SIG-M5 treated with dmso at 0.1 percent for 504 hours (cell line): ENCODE measurements around the gene RNF126.
"Not testable (repeated sequence)": the region's sequence is repeated elsewhere in the genome, so short reads cannot be mapped to it uniquely, and the experiment has no call there.

ENCODE experiments used
- DNase-seq: peaks from one replicate; lab custom pipeline; 2025; ENCODE audit not compliant: unreplicated experiment; lab: John Stamatoyannopoulos, UW

Gene RNF126

DNA sequence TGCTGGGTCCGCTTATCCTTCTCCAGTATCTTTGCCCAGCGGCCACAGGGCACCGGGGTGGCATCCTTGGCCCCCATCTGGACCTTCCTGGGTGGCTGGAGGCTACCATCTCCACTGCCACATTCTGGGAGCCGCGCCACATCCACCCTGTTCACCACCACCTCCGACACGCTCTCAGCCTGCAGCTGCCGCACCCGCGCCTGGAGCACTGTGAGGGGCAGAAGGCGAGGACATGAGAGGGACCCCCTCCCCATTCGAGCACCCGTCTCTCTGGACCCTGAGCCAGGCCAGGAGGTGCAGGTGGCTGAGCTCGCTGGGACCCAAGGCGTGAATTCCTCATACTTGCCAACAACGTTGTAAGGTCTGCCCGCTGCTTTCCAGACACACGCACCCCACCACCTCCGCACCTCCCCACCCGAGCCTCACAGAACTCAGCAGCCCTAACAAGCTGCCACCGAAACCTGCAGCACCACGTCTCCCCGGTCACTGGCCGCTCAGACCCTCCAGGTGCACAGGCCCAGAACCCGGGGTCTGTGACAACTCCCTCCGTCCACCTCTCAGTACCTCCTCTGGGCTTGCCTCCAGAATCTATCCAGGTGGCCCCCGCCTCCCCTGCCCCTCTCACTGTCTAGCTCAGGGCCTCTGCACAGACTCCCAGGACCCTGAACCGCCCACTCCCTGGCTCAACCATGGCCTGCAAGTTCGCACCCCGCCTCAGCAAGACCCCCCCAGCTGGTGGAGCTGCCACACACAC lies 32.9 kb downstream of the RNF126 start:
- DNase-seq = no peak

GRCh38 chr19:629515-629914 lies 33.5 kb downstream of the RNF126 start:
- DNase-seq = not testable (repeated sequence)

DNA sequence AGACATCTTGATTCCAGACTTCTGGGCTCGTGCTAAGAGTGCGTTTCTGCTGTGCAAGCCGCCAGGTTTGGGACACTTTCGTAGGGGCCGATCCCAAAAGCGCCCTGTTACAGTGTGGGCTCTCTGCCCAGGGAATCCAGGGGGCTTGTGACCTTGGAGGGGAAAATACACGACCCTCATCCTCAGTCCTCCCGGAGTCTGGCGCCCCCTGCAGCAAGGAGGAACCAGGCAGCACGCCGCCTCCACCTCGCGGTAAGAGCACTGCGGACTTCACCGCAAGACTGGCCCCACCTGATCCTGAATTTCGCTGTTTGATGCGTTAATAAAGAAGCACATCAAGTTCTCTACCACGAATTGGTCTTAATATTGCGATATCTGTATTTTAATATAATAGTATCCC lies 34.8 kb downstream of the RNF126 start:
- DNase-seq = no peak

DNA sequence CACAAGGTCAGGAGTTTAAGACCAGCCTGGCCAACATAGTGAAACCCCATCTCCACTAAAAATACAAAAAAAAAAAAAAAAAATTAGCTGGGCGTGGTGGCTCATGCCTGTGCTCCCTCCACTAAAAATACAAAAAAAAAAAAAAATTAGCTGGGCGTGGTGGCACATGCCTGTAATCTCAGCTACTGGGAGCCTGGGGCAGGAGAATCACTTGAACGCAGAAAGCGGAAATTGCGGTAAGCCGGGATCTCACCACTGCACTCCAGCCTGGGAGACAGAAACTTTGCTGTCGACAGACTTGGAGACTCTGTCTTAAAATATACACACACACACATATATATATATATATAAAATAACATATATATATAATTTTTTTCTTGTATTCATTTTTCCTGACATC lies 36.4 kb downstream of the RNF126 start:
- not testable (repeated sequence) for DNase-seq

DNA sequence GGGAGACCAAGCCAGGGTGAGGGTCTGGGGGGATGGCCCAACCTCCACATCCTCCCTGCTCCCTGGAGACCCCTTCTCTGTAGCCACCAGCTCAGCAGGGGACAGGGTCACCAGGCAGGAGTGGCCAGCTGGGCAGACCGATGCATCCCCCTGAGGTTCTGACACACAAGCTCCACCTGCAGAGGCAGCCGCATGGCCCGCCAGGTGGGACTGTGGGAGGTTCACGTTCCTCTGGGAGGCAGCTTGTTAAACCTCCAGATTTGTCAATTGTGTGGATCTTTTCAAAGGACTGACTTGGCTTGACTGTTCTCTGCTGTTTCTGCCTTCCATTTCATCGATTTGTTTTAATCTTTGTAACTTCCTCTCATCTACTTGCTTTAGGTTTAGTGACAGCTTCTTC lies 37.8 kb downstream of the RNF126 start:
- no peak for DNase-seq

- DNase-seq = no peak
Observed at GRCh38 chr19:624433-625109, 38.4 kb downstream of the RNF126 start.

GRCh38 chr19:623974-624373 lies 39.0 kb downstream of the RNF126 start:
- DNase-seq = no peak

DNA sequence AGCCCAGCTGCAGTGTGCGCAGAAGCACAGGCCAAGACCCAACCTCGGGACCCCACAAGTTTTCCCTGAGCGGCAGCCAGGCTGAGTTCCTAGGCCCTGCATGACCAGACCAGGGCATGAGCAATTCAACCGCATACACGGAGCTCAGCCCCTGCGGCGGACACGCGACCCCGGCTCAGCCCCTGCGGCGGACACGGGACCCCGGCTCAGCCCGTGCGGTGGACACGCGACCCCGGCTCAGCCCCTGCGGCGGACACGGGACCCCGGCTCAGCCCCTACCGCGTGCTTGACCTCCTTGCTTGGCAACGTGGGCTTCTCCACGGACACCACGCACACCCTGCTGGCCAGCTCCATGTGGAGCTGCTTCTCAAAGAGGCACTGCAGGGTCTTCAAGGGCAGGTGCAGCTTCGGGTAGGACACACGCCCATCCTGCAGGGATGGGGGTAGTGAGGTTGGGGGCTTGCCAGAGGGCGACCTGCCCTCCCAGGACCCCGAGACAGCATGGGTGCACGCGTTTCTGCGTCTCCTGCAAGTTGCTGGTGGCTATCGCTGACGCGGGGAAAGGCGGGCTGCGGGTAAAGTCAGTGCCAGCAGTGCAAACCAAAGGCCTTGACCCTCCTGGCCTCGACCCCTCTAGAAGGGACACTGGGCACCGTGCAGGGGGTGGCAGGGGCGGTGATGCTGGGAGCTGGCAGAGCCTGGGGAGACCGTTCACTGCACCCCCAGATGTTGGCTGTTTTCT lies 39.7 kb downstream of the RNF126 start:
- DNase-seq = no peak

DNA sequence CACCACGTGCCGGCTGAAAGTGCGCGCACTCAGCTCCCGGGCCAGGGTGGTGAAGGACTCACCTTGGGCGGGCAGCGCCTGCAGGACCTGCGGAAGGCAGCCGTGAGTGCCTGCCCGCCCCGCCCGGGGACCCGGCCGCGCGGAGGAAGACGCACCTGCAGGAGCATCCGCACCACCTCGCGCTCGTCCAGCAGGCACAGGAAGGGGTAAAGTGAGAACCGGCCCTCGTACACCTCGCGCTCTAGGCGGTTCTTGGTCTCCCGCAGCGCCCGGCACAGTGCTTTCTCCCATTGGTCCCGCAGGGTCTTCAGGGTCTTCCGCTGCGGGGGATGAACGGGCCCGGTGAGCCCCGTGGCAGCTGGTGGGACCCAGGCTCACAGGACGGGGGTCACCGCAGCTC lies 40.3 kb downstream of the RNF126 start:
- no peak for DNase-seq

DNA sequence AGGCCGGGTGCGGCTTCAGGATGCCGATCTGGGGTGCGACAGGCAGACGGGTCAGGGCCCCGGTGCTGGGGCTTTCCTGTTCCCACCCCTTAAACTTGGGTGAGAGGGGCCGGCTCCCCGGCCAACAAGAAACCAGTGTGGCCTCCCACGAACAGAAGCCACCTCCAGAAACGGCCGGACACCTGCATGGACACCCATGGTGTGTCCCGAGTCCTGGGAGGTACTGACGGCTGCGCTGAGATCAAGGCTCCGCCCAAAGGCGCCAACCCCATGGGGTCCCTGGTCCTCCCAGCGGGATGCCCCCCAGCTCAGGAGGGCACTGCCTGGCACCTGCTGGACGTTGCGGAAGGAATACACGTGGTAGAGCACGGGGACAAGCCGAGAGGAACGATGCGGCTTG lies 41.2 kb downstream of the RNF126 start:
- no peak for DNase-seq

- DNase-seq = not testable (repeated sequence)
Observed at GRCh38 chr19:621191-621590, 41.8 kb downstream of the RNF126 start.

- DNase-seq = no peak
Observed at GRCh38 chr19:620166-620862, 42.7 kb downstream of the RNF126 start.

DNA sequence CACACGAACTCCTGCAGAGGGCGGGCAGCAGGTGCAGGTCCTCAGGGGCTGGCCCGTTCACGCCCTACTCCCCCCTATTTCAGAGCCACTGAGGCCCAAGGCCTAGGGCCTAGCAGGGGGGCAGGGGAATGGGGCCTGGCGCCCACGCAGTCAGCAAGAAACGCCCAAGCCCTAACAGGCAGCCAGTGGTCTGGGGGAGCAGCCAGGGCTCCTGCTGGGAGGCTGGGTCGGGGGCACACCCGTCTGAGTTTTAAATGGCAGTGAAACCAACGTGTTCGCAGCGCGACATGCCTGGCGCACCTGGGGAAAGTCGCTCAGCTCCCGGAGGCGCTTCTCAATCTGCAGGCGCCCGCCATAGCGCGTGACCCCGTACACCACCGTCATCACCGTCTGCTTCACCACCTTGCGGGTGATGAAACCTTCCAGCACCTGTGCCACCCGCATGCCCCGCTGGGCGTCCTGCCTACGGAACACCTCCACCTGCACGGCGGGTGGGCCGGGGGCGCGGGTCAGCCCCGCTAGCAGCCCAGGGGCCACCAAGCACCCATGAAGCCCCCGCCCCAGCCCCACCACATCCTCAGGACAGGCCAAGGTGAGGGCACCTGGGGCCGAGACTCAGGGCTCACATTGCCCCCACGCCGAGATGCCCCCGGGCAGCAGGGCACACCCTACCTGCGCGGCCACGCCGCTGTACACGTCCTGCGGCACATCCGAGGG lies 43.6 kb downstream of the RNF126 start:
- no peak for DNase-seq

GRCh38 chr19:618674-619285 lies 44.2 kb downstream of the RNF126 start:
- no peak for DNase-seq

DNA sequence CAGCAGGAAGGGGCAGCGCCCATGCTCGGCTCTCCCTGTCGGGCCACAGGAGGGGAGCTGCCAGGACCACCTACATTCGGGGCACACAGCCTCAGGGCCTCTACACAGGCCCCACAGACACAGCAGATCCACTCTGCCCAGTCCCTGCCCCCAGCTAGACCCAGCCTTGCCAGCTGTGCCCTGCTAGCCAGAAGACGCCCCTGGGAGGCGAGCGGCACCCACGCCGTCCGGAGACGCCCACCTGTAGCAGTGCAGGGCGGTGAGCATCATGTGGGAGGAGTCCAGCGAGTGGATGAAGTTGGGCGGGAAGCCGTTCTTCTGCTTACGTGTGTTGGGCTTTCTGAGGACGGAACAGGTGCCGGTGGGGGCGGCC lies 44.8 kb downstream of the RNF126 start:
- no peak for DNase-seq

DNA sequence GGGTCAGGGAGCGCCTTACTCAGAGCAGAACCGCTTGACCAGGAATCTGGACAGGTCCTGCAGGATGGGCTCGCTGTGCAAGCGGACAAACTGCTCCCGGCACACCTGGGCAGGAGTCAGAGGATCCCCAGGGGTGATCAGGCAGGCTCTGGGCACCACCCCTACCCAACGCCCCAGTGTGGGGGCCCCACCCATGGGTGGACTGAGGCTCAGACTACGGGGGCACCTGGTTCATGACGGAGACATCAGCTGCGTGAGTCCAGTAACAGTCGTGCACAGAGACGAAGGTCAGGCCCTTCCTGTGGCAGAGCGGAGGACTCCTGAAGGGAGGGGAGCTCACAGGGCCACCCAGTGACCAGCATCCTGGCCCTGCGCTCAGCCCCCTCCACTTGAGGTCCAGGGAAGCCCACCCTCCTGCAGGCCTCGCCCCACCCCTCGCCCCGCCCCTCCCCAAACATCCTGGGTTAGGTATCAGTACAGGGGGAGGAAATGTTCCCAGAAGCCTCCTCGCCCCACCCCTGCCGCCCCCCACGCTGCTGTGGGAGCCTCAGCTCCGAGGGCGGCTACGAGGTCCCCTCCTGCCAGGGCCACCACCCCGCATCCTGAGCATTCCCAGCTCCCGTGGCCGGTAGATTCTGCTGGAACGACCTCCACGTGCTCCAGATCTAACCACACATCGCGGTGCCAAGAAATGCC lies 45.3 kb downstream of the RNF126 start:
- no peak for DNase-seq

- DNase-seq = no peak
Observed at GRCh38 chr19:616747-617526, 46.1 kb downstream of the RNF126 start.

GRCh38 chr19:616062-616700 lies 46.8 kb downstream of the RNF126 start:
- DNase-seq = no peak

DNA sequence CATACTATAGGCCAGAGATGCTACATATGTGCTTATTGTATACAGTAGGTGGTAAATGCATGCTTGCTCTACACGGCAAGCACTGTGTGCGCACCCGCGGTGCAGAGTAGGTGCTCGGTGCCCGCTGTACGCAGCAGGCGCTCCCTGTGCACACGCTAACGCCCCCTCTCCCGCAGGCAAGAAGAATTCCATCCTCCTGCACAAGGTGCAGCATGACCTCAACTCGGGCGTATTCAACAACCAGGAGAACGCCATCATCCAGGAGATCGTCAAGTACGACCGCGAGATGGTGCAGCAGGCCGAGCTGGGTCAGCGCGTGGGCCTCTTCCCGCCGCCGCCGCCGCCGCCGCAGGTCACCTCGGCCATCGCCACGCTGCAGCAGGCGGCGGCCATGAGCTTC lies 47.4 kb downstream of the RNF126 start:
- DNase-seq = no peak
